ENCODE data around the gene IL13RA2.

- TF ChIP-seq CTCF (IDR thresholded peaks at IDR 0.05) (no peak), POLR2A (IDR thresholded peaks at IDR 0.05) (no peak)
Observed at GRCh38 chrX:114964374-114964773, 53.0 kb downstream of the IL13RA2 start.
